HG03066 (cell line): ENCODE data around the gene RAP2B.
"Not testable (repeated sequence)": the region's sequence is repeated elsewhere in the genome, so short reads cannot be mapped to it uniquely, and the experiment has no call there.

Experiments
- ATAC-seq: cut with Tn5 transposase; IDR thresholded peaks from one replicate; pipeline ENCODE4 v1.9.1; 2021; ENCODE audit warnings: low read depth; ENCODE audit not compliant: unreplicated experiment

RAP2B gene

DNA sequence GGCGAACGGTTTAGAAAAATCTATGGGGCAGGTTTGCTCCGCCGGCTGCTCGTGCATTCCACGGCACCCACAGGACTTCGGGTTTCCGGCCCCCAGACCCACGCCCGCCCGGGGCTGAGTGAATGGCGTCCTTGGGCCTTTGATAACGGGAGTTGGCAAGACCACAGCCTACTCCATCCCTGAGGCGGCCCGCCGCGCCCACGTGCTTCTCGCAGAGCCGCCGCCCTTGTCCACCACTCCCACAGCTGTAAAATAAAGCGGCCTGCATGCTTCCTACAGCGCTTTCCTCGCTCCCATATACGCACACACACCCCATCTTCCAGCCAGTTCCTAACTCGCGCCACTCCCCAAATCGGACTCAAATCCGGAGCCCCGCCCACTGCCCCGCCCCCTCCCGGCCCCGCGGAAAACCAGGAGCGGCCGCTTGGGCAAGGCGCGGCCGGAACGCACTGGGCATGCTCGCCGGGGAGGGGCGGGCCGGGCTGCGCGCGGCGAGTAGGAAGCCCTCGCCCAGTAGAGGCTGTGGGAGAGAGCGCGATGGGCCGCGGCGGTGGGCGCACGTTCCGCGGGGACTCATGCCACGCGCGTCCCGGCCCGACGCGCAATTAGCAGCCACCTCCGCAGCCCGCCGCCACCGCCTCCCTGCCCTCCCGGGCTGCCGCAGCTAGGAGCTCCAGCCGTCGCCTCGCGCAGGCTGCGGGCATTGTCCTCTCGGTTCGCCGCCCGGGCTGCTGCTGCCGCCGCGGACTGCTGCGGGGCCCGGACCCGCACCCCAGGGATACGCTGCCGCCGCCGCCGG lies at the start of gene RAP2B:
TSS of gene RAP2B (plus strand) at position 513 of the 799 bp plus-strand sequence. CDS start 468 bp downstream, outside the sequence.
- ATAC-seq: peak; percentile 39

DNA sequence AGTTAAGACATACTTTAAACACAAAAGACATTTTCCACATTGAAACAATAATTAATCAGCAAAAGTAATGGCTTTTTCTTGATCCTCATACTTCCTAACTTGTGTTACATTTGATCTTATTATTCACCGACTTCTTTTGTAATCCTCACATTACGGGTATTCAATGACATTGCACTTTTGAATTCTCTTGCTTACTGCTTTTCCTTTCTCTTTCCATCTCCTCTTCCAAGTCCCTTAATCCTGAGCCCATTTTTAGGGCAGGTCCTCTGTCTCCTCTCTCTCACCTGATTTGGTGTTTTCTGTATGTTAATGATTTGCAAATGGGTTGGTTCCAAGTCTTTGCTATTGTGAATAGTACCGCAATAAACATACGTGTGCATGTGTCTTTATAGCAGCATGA lies 48.5 kb upstream of the RAP2B start:
- no peak for ATAC-seq

DNA sequence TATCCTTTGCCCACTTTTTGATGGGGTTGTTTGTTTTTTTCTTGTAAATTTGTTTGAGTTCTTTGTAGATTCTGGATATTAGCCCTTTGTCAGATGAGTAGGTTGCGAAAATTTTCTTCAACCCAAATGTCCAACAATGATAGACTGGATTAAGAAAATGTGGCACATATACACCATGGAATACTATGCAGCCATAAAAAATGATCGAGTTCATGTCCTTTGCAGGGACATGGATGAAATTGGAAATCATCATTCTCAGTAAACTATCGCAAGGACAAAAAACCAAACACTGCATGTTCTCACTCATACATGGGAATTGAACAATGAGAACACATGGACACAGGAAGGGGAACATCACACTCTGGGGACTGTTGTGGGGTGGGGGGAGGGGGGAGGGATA lies 47.8 kb upstream of the RAP2B start:
- ATAC-seq: not testable (repeated sequence)

DNA sequence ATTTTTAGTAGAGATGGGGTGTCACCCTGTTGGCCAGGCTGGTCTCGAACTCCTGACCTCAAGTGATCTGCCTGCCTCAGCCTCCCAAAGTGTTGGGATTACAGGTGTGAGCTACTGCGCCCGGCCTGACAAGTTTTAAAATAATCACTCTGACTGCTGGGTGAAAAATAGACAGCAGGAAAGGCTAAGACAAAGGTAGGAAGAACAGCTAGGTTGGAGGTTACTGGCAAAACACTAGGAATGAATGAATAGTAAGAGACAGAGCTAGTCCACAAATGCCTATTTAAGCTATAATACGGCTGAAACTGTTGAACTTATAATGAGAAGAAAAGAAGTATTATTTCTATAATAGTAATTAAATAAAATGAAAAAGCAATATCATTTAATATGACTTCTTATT lies 46.7 kb upstream of the RAP2B start:
- ATAC-seq: no peak

DNA sequence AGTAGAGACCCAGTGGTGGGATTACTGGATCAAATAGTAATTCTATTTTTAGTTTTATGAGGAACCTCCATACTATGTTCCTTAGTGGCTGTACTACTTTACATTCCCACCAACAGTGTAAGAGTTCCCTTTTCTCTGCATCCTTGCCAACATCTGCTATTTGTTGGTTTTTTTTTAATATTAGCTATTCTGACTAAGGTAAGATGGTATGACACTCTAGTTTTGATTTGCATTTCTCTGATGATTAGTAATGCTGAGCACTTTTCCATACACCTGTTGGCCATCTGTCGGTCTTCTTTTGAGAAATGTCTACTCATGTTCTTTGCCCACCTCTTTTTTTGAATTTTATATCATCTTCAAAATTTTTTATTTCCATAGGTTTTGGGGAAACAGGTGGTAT lies 34.2 kb upstream of the RAP2B start:
- ATAC-seq: no peak

DNA sequence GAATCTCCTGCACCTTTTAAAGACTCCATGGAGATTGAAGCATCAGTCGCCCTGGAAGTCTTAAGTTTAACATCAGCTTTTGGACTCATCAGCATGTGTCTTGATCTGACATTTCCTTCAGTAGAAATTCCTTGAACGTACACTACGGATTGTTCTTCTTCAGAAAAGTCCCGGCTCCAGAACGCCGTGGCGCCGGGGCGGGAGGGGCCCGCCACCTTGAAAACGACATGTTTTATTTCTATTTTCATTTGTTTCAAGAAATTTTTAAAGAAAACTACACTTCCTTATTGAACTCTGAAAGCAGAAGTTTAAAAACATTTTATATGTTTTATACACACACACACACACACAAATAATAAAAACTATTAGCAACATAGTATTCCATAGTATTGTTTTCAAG lies 32.6 kb upstream of the RAP2B start:
- ATAC-seq: no peak

DNA sequence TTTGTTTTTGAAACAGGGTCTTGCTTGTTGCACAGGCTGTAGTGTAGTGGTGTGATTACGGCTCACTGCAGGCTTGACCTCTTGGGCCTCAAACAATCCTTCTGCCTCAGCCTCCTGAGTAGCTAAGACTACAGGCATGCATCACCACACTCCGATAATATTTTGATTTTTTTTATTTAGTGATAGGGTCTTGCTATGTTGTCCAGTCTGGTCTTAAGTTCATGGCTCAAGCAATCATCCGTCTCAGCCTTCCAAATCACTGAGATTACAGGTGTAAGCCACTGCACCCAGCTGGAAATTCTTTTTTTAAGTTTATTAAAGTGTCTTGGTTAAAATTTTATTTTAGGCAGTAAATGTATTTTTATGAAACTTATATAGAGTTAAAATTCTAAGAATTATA lies 32.2 kb upstream of the RAP2B start:
- ATAC-seq: no peak

DNA sequence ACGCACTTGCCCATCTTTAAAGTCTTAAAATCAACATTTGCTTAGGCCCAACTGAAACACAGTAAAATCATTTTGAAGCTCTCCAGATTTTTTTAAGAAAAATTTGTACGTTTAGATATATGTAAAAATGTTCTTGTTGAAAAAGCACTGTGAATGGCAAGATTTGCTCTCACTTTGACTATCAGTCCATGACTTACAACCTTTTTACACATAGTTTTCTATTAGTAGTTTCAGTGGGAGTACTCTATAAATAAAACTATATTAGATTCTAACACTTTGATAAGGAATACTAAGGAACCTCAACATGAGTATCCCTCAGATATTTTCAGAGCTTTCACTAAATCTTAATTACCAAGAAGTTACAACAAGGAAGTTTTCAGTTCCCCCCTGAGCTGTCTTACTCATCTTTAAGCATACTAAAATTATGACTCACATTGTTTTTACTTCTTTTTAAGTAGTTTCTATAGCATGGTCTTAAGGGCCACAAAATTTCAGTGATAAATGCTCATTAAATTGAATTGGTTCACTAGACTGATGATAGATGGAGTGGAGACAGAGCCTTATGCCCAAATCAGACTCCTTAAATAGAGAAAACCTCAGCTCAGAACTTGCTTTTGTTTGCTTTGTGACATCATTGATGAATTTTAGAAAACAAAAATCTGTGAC lies 31.6 kb upstream of the RAP2B start:
- ATAC-seq: peak; percentile 88

DNA sequence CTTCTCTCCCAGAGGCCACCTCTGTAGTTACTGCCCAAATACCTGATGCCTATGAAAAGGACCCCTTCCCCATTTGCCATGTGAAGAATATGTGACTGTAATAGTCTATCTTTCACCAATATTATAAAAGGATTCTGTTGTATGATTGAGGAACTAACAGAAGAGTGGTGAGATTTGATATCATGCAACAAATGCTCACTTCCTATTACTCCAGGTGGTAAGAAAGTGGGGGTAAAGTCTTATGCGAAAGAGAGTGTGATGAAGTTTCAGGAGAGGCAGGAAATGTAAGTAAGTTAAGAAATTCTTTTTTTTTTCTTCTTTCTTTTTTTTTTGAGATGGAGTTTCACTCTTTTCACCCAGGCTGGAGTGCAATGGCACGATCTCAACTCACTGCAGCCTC lies 24.4 kb upstream of the RAP2B start:
- ATAC-seq: peak; percentile 45

DNA sequence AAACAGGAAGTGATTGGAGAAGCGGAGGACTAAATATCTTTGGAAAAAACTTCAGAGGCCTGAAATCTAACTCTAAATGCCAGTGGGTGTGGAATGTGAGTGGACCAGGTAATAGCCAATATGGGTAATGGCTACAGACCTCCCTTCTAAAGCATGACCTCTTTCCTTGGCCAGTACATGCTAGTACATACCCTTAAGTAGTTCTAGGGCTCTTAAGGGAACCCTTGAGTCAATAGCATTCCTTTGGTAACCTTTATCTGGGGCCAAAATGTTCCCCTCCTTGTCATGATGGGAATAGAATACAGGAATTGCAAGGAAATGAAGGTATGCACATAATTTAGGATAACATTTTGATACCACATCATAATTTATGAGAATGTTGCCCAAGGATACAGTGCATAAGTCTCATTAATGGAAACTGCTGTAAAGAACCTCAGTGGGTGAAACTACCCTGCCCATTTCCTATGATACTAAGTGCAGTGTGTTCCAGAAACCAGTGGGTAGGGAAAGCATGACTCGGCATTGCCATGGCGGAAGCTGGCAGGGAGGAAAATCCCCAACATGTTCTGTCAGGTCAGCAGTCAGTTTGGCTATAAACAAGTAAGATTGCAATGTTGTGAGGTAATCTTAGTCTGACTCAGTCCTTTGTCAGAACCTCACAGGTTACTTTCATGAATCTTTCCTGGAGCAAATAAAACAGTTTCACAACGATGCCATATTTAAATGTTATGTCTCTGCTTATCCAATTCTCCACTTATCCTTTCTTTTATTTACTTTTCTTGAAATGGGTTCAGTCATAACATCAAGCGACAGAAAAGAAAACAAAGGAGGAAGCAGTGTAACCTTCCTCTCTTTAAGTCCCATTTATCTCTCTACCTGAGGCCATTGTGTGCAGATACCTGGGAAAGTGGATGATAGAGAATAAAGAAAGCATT lies 23.5 kb upstream of the RAP2B start:
- ATAC-seq: peak; percentile 65

DNA sequence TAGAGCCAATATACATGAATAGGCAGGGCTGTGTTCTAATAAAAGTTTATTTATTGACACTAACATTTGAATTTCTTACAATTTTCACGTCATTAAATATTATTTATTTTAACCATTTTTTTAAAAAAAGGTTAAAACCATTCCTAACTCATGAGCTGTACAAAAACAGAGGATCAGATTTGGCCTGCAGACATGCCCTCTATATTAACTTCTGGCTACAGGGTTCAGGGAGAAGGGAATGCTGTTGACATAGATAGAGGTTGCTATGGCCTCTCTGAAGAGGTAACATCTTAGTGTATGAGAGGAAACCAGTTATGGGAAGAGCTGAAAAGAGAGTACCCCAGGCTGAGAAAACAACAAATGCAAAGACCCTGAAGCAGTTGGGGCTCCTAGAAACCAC lies 19.1 kb upstream of the RAP2B start:
- no peak for ATAC-seq

DNA sequence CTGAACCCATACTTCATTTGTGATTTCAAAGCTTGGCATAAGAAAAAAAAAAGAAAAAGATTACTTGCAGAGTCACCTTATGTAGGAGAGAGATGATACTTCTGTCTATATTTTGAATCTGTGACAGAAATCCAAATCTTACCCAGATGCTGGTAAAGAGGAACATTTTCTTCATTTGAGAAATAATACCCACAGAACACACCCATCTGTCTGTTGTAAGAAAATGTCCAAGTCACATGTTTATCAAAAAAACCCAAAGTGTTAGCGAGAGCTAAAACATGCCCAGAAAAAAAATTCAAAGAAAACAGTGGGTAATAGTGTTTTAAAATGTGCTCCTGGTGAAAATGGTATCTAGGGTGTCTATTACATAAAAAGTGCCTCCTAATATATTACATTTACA lies 18.0 kb upstream of the RAP2B start:
- ATAC-seq: no peak

DNA sequence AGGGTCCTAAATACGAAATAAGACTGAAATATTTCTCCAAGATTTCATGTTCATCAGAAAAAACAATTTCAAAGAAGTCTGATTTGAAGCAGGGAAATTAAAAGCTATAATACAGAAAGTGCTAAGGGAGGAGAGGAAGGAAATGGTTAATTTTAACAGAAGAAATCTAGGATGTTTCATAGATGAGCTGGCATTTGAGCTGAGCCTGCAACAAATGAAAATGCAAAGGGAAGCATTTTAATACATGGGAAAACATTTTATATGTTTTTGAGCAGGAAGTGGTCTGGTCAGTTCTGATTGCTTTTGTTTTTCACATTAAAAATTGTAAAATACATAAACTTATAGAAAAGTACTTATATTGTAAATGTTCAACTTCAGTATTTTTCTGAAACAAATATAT lies 17.2 kb upstream of the RAP2B start:
- no peak for ATAC-seq

DNA sequence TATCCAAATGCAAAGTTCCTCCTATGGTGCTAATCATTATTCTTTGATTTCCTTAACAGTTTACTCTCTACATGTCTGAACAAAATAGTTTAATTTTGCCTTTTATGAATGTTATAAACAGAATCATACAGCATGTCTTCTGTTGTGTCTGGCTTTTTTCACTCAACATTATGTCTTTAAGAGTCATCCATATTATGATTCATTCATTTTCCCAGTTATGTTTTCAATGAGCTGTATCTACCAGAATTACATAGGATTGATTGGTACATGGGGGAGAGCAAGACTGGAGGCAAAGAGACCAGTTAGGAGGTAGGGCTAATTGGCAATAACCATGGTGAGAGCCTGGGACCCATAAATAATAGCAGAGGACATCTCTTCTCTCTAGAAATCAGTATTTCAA lies 16.6 kb upstream of the RAP2B start:
- ATAC-seq: no peak

DNA sequence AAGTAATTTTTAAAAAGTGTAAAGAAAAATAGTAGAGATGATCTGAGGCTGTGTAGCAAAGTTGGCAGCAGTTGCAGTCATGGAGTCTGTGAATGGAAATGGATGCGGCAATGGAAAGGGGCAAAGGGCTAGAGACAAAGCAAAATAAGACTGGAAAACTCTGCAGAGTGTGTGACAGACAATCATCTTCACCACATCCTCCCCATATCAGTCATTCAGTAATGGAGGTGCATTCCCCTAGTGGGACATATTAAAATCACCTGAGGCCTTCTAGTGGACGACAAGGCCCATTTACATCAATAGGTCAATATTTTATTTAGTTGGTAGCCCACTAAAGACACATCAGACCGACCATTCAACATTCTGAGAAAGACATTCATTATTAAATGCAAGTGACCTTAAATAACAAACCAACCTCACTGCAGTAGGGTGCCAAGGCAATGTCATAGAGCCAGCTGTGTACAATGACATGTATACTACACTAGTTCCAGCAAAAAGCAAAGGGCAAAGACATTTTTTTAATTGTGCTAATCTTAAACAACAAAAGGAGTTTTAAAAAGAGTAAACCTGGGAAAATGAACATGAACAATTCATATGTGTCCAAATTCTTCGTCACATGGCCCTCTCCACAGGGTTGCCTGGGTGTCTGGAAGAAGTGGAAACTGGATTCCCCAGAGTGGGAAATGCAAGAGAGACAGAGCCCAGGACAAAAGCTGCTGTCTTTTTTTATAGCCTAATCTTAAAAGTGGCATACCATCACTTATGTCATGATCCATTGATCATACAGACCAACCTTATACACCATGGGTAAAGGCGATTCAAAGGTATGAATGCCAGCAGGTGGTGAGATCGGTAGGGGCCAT lies 15.6 kb upstream of the RAP2B start:
- no peak for ATAC-seq

DNA sequence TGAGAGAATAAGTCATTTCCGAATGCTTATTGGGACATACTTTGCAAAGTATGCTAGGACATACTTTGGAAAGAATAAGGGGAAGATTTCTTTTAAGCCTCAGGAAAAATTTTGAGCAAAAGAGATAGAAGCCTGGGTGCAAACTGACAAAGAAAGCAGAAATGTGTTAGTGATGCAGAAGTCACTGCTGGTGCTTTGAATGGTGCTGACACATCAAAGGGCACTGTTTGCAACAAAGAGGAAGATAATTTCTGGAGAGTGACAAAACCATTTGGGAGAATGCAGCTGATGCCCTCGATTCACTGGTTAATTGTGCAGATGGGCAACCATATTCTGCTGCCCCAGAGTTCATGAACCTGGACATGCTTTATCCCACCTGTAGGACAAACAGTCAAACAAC lies 11.0 kb upstream of the RAP2B start:
- ATAC-seq: no peak

DNA sequence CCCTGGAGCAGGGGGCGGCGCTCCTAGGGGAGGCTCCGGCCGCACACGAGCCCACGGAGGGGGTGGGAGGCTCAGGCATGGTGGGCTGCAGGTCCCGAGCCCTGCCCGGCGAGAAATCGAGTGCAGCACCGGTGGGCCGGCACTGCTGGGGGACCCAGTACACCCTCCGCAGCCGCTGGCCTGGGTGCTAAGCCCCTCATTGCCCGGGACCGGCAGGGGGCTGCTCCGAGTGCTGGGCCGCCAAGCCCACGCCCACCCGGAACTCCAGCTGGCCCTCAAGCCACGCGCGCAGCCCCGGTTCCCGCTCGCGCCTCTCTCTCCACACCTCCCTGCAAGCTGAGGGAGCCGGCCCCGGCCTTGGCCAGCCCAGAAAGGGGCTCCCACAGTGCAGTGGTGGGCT lies 6.2 kb upstream of the RAP2B start:
- not testable (repeated sequence) for ATAC-seq

DNA sequence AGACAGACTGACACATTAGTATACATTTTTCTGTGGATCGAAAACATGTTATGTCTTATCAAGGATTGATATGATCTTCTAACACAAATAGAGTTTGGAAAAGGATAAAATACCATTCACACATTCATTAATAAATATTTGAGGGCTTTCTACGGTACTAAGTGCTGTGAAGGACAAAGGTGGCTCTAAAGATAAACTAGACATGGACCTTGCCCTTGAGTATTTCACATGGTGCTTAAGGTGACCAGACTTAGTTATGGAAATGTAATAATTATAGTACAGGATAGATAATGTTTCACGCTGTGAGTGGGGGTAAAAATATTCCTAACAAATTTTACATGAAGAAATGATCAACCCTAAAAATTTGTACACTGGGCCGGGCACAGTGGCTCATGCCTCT lies 3.8 kb upstream of the RAP2B start:
- ATAC-seq: no peak

DNA sequence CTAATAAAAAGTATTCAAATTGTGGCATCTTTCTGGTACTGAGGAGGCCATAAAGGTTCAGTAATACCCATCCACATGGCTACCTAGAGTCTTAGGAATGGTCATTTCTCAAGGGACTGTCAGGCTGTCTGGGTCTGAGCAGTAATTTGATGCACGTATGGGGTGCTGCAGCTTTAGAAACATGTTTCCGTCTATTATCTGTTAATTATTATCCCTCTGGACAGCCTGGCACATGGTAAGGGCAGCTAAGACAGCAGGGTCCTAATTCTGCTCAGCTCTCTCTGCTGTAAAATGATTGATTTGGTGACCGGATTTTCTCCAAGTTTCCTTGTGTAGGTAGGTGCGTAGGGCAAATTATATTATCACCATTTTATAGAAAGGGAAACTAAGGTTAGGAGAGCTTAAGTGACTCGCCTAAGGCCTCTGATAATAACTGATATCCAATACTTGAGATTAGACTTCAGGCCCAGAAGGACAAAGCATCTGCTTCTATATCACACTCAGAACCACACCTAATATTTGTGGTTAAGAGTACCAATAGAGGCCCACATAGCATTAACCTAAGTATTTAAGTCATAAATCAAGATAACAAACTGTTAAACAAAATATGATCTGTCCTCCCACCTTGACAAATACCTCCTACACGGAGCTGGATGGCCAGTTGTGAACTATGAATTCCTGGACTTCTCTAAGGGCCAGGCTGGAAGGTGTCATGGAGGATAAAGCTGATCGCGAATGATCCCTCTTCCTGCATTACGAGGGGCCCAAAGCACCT lies 2.9 kb upstream of the RAP2B start:
- no peak for ATAC-seq
